ENCODE data around the gene FPR3.

DNA sequence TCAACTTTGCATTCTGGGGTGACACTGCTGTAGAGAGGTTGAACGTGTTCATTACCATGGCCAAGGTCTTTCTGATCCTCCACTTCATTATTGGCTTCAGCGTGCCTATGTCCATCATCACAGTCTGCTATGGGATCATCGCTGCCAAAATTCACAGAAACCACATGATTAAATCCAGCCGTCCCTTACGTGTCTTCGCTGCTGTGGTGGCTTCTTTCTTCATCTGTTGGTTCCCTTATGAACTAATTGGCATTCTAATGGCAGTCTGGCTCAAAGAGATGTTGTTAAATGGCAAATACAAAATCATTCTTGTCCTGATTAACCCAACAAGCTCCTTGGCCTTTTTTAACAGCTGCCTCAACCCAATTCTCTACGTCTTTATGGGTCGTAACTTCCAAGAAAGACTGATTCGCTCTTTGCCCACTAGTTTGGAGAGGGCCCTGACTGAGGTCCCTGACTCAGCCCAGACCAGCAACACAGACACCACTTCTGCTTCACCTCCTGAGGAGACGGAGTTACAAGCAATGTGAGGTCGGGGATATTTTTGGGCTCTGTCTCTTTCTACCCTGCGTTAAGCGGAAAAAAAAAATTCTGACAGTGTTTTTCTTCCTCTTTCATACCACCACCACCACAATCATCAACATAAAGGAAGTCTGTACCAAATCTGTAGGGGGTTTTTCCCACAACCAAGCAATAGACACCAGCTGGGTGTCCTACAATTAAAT lies 29.5 kb downstream of the FPR3 start:
- TF ChIP-seq TAF1 (IDR thresholded peaks at IDR 0.05; ENCODE audit: low read depth): no peak
- TF ChIP-seq POLR2AphosphoS5 (IDR thresholded peaks at IDR 0.05): no peak
- TF ChIP-seq MXI1 (conservative IDR thresholded peaks at IDR 0.05; ENCODE audit: poor library complexity, severe bottlenecking): no peak
- no peak for TF ChIP-seq EZH2 (IDR thresholded peaks at IDR 0.05; ENCODE audit: borderline replicate concordance, insufficient read depth, low read length, poor library complexity, severe bottlenecking)
- TF ChIP-seq, protein P1, sequence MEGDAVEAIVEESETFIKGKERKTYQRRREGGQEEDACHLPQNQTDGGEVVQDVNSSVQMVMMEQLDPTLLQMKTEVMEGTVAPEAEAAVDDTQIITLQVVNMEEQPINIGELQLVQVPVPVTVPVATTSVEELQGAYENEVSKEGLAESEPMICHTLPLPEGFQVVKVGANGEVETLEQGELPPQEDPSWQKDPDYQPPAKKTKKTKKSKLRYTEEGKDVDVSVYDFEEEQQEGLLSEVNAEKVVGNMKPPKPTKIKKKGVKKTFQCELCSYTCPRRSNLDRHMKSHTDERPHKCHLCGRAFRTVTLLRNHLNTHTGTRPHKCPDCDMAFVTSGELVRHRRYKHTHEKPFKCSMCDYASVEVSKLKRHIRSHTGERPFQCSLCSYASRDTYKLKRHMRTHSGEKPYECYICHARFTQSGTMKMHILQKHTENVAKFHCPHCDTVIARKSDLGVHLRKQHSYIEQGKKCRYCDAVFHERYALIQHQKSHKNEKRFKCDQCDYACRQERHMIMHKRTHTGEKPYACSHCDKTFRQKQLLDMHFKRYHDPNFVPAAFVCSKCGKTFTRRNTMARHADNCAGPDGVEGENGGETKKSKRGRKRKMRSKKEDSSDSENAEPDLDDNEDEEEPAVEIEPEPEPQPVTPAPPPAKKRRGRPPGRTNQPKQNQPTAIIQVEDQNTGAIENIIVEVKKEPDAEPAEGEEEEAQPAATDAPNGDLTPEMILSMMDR (IDR thresholded peaks at IDR 0.05; ENCODE audit: poor library complexity, severe bottlenecking): no peak
- TF ChIP-seq EP300 (conservative IDR thresholded peaks at IDR 0.05; ENCODE audit: poor library complexity, severe bottlenecking): no peak
- TF ChIP-seq, protein P2, sequence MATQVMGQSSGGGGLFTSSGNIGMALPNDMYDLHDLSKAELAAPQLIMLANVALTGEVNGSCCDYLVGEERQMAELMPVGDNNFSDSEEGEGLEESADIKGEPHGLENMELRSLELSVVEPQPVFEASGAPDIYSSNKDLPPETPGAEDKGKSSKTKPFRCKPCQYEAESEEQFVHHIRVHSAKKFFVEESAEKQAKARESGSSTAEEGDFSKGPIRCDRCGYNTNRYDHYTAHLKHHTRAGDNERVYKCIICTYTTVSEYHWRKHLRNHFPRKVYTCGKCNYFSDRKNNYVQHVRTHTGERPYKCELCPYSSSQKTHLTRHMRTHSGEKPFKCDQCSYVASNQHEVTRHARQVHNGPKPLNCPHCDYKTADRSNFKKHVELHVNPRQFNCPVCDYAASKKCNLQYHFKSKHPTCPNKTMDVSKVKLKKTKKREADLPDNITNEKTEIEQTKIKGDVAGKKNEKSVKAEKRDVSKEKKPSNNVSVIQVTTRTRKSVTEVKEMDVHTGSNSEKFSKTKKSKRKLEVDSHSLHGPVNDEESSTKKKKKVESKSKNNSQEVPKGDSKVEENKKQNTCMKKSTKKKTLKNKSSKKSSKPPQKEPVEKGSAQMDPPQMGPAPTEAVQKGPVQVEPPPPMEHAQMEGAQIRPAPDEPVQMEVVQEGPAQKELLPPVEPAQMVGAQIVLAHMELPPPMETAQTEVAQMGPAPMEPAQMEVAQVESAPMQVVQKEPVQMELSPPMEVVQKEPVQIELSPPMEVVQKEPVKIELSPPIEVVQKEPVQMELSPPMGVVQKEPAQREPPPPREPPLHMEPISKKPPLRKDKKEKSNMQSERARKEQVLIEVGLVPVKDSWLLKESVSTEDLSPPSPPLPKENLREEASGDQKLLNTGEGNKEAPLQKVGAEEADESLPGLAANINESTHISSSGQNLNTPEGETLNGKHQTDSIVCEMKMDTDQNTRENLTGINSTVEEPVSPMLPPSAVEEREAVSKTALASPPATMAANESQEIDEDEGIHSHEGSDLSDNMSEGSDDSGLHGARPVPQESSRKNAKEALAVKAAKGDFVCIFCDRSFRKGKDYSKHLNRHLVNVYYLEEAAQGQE (IDR thresholded peaks at IDR 0.05; ENCODE audit: borderline replicate concordance): no peak
- no peak for TF ChIP-seq RAD21 (conservative IDR thresholded peaks at IDR 0.05)
- no peak for TF ChIP-seq SMC3 (conservative IDR thresholded peaks at IDR 0.05; ENCODE audit: poor library complexity)

All from neural cell (in vitro differentiated cells).